ENCODE data around the gene CD58. TPM values are rescaled to one million over a fixed set of nuclear protein-coding genes. Genes with fewer than 3 reads are reported as not detected.

CD58 gene
- total and polyA plus RNA-seq, 9 donors, result 5.2 to 14.4 (median 6.8) TPM

DNA sequence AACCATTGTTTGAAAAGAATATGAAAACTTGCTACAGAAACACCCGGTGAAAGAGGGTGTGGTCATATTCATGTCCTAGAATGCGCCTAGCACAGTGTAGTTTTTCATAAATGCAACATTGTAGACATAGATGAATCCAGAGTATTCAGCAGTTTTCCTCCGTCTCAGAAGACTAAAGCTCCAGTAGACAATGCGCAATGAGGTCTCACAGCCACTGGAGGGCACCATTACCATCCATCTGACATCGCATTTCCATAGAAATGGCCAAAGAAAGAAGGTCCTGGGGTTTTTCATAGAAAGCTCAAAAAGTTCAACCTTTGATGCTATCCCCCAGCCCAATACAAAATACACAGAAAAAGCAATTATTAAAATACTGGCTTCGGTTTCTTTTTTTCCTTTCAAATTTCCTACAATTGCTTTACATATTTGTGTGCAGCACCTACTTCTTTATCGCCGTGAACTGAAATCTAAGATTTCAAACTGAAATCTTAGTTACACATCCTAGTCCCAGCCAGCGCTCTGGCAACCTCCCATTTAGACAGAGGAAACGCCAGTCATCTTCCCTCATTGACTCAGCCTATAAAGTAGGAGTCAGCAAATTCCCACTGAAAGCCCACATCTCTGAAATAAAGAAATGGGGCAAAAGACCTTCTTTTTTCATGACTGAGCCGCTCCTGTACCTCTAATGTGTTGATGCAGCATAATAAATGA lies 3.9 kb upstream of the CD58 start:
- H3K27ac ChIP-seq, result no peak overlapping the region
- H3K4me3 ChIP-seq, result no peak overlapping the region
- WGBS, 3 donors, result 31 to 35% (median 33%) methylated on average over 11 of the region's 11 CpGs
- no peaks in the 10 kb centered on the region for H3K27me3 ChIP-seq
- TF ChIP-seq POLR2A (IDR thresholded peaks at IDR 0.05), result no peak
- TF ChIP-seq, protein P1, sequence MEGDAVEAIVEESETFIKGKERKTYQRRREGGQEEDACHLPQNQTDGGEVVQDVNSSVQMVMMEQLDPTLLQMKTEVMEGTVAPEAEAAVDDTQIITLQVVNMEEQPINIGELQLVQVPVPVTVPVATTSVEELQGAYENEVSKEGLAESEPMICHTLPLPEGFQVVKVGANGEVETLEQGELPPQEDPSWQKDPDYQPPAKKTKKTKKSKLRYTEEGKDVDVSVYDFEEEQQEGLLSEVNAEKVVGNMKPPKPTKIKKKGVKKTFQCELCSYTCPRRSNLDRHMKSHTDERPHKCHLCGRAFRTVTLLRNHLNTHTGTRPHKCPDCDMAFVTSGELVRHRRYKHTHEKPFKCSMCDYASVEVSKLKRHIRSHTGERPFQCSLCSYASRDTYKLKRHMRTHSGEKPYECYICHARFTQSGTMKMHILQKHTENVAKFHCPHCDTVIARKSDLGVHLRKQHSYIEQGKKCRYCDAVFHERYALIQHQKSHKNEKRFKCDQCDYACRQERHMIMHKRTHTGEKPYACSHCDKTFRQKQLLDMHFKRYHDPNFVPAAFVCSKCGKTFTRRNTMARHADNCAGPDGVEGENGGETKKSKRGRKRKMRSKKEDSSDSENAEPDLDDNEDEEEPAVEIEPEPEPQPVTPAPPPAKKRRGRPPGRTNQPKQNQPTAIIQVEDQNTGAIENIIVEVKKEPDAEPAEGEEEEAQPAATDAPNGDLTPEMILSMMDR (IDR thresholded peaks at IDR 0.05), result peak; percentile 48 to 63 (median 48)
- TF ChIP-seq EP300 (IDR thresholded peaks at IDR 0.05), result no peak
- no peaks in the 10 kb centered on the region for H3K36me3 ChIP-seq
- intact Hi-C loops (cut with DNase I), result loop anchor here in 3 of 4 donors (5.0 kb wide), 3 partner anchors 202 to 483 kb away; partner anchors contain the start of gene ATP1A1 (in 1 of the 3)
- no peaks in the 10 kb centered on the region for H3K9me3 ChIP-seq
- peak; percentile 24 to 66 (median 60) for DNase-seq
- H3K4me1 ChIP-seq (ENCODE audit: insufficient read depth), result no peaks in the 10 kb centered on the region

- Histone ChIP-seq H3K27me3 (no peaks in the 10 kb centered on the region), H3K4me3 (no peak overlapping the region), H3K27ac (no peak overlapping the region), H3K4me1 (ENCODE audit: insufficient read depth) (no peaks in the 10 kb centered on the region), H3K9me3 (no peaks in the 10 kb centered on the region), H3K36me3 (no peaks in the 10 kb centered on the region)
- TF ChIP-seq EP300 (IDR thresholded peaks at IDR 0.05), result no peak
- TF ChIP-seq, protein P1 (IDR thresholded peaks at IDR 0.05), result no peak
- no peak for TF ChIP-seq POLR2A (IDR thresholded peaks at IDR 0.05)
- intact Hi-C loops (cut with DNase I), result loop anchor here in 3 of 4 donors (5.0 kb wide), 3 partner anchors 201 to 484 kb away; partner anchors contain the start of gene ATP1A1 (in 1 of the 3)
- 46 to 61% (median 48%) methylated on average over 7 of the region's 7 CpGs for WGBS, 3 donors
- DNase-seq, result no peak
Measured at GRCh38 chr1:116573431-116574095, 2.7 kb upstream of the CD58 start.

- no peaks in the 10 kb centered on the region for H3K4me1 ChIP-seq (ENCODE audit: insufficient read depth)
- H3K4me3 ChIP-seq, result no peak overlapping the region
- no peak for DNase-seq
- no peaks in the 10 kb centered on the region for H3K9me3 ChIP-seq
- 49 to 68% (median 52%) methylated on average over 4 of the region's 4 CpGs for WGBS, 3 donors
- H3K36me3 ChIP-seq, result no peaks in the 10 kb centered on the region
- TF ChIP-seq POLR2A (IDR thresholded peaks at IDR 0.05) (no peak), EP300 (IDR thresholded peaks at IDR 0.05) (no peak)
- TF ChIP-seq, protein P1 (IDR thresholded peaks at IDR 0.05), result no peak
- H3K27ac ChIP-seq, result no peak overlapping the region
- intact Hi-C loops (cut with DNase I), result loop anchor here in 3 of 4 donors (5.0 kb wide), 3 partner anchors 201 to 484 kb away; partner anchors contain the start of gene ATP1A1 (in 1 of the 3)
- no peaks in the 10 kb centered on the region for H3K27me3 ChIP-seq
Measured at GRCh38 chr1:116572771-116573430, 2.1 kb upstream of the CD58 start.

- no peaks in the 10 kb centered on the region for H3K36me3 ChIP-seq
- intact Hi-C loops (cut with DNase I), result loop anchor here in 3 of 4 donors (5.0 kb wide), 3 partner anchors 200 to 485 kb away; partner anchors contain the start of gene ATP1A1 (in 1 of the 3)
- no peaks in the 10 kb centered on the region for H3K27me3 ChIP-seq
- no peak overlapping the region for H3K27ac ChIP-seq
- H3K9me3 ChIP-seq, result no peaks in the 10 kb centered on the region
- no peaks in the 10 kb centered on the region for H3K4me1 ChIP-seq (ENCODE audit: insufficient read depth)
- DNase-seq, result no peak
- 79 to 91% (median 84%) methylated on average over 2 of the region's 2 CpGs for WGBS, 3 donors
- H3K4me3 ChIP-seq, result no peak overlapping the region
- TF ChIP-seq, protein P1 (IDR thresholded peaks at IDR 0.05), result no peak
- no peak for TF ChIP-seq EP300 (IDR thresholded peaks at IDR 0.05)
- no peak for TF ChIP-seq POLR2A (IDR thresholded peaks at IDR 0.05)
Measured at GRCh38 chr1:116572099-116572498, 1.3 kb upstream of the CD58 start.

Measured in ovary (tissue), 9 donors.